Measurements from ENCODE around the gene SHOC2.

- TF ChIP-seq CHD2 (IDR thresholded peaks at IDR 0.05; ENCODE audit: low read length) (no peak), EP300 (IDR thresholded peaks at IDR 0.05; ENCODE audit: borderline replicate concordance in 1 of 2, low read depth in 2 of 2, low read length in 2 of 2) (no peak), YY1 (IDR thresholded peaks at IDR 0.05; ENCODE audit: low read depth, low read length) (no peak), POLR2AphosphoS5 (IDR thresholded peaks at IDR 0.05; ENCODE audit: low read depth, low read length) (no peak), JUND (IDR thresholded peaks at IDR 0.05; ENCODE audit: low read length) (no peak), RNF2 (IDR thresholded peaks at IDR 0.05; ENCODE audit: borderline replicate concordance, low read depth, low read length, missing control alignments, poor library complexity, severe bottlenecking) (no peak), GTF2F1 (IDR thresholded peaks at IDR 0.05; ENCODE audit: borderline replicate concordance, low read depth, low read length) (no peak), GABPA (IDR thresholded peaks at IDR 0.05; ENCODE audit: borderline replicate concordance, insufficient read depth, low read length) (no peak), HDAC2 (IDR thresholded peaks at IDR 0.05; ENCODE audit: borderline replicate concordance in 1 of 2, low read depth in 2 of 2, low read length in 2 of 2) (no peak), HDAC6 (IDR thresholded peaks at IDR 0.05; ENCODE audit: low read depth, low read length) (no peak), ZNF274 (IDR thresholded peaks at IDR 0.05; ENCODE audit: borderline replicate concordance, extremely low read depth, low read length) (no peak), MAX (IDR thresholded peaks at IDR 0.05) (no peak)
- TF ChIP-seq, protein P1, sequence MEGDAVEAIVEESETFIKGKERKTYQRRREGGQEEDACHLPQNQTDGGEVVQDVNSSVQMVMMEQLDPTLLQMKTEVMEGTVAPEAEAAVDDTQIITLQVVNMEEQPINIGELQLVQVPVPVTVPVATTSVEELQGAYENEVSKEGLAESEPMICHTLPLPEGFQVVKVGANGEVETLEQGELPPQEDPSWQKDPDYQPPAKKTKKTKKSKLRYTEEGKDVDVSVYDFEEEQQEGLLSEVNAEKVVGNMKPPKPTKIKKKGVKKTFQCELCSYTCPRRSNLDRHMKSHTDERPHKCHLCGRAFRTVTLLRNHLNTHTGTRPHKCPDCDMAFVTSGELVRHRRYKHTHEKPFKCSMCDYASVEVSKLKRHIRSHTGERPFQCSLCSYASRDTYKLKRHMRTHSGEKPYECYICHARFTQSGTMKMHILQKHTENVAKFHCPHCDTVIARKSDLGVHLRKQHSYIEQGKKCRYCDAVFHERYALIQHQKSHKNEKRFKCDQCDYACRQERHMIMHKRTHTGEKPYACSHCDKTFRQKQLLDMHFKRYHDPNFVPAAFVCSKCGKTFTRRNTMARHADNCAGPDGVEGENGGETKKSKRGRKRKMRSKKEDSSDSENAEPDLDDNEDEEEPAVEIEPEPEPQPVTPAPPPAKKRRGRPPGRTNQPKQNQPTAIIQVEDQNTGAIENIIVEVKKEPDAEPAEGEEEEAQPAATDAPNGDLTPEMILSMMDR (IDR thresholded peaks at IDR 0.05; ENCODE audit: control extremely low read depth in 1 of 3, insufficient read depth in 1 of 3, low read depth in 1 of 3, low read length in 3 of 3), result no peak
- TF ChIP-seq, protein P2, sequence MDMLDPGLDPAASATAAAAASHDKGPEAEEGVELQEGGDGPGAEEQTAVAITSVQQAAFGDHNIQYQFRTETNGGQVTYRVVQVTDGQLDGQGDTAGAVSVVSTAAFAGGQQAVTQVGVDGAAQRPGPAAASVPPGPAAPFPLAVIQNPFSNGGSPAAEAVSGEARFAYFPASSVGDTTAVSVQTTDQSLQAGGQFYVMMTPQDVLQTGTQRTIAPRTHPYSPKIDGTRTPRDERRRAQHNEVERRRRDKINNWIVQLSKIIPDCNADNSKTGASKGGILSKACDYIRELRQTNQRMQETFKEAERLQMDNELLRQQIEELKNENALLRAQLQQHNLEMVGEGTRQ (IDR thresholded peaks at IDR 0.05; ENCODE audit: low read length), result no peak
These were observed 15.8 kb upstream of the SHOC2 start for GRCh38 chr10:110903280-110904278.

Measured in H1 (cell line).